ENCODE results near the gene ERC1. TPM values are rescaled to one million over a fixed set of nuclear protein-coding genes. Genes with fewer than 3 reads are reported as not detected.

The ERC1 gene
- total and polyA plus RNA-seq, 9 of the 15 experiments (the other 6 are each of a cell fraction or from before 2014, with no cell fraction given): 0.74 to 11.8 (median 4.8) TPM

- POLR2A ChIA-PET: no interaction called here
Measured at GRCh38 chr12:1310653-1311052, 319.6 kb downstream of the ERC1 start.

More at GRCh38 chr12:1310653-1311052, 319.6 kb downstream of the ERC1 start:
- H3K9me3 ChIP-seq (replicated peaks; ENCODE audit: control insufficient read depth, insufficient read depth, low read depth, low read length): no peaks in the 10 kb centered on the region
- H3K27me3 ChIP-seq (ENCODE audit: control insufficient read depth in 2 of 2, insufficient read depth in 2 of 2, low read length in 2 of 2): no peaks in the 10 kb centered on the region
- H2AFZ ChIP-seq (ENCODE audit: low read depth, low read length): 0 out of 2 replicates have a peak overlapping the region, but pooled peaks have one; percentile 23
- BruUV-seq (replicated peaks): no TSS peak
- no peak overlapping the region for H3K4me3 ChIP-seq
- ATAC-seq (no peak), FAIRE-seq (no peak), DNase-seq (ENCODE audit: extremely low read depth in 1 of 4, low spot score in 3 of 4) (no peak)
- no peak overlapping the region for H3K9ac ChIP-seq (ENCODE audit: insufficient read depth in 1 of 2, low read depth in 2 of 2, low read length in 2 of 2)
- intact Hi-C loops (cut with micrococcal nuclease): no loop called here
- CTCF ChIA-PET (ENCODE audit: low intra/inter-chr PET ratio): no interaction called here
- H3K79me2 ChIP-seq (ENCODE audit: control insufficient read depth, insufficient read depth, low read length): no peaks in the 10 kb centered on the region
- no peak overlapping the region for H3K4me2 ChIP-seq (ENCODE audit: insufficient read depth, low read length)
- TF ChIP-seq PHB (CRISPR knock-in tag; IDR thresholded peaks at IDR 0.05) (no peak), TFAP4 (CRISPR knock-in tag; IDR thresholded peaks at IDR 0.05; ENCODE audit: borderline replicate concordance) (no peak), MTA2 (IDR thresholded peaks at IDR 0.05; ENCODE audit: low read depth) (no peak), NCOA6 (IDR thresholded peaks at IDR 0.05) (no peak), LARP7 (IDR thresholded peaks at IDR 0.05) (no peak), NFXL1 (CRISPR knock-in tag; IDR thresholded peaks at IDR 0.05) (no peak), HMGXB4 (CRISPR knock-in tag; IDR thresholded peaks at IDR 0.05) (no peak), ZNF197 (CRISPR knock-in tag; IDR thresholded peaks at IDR 0.05; ENCODE audit: low read depth) (no peak), STAG1 (CRISPR knock-in tag; IDR thresholded peaks at IDR 0.05; ENCODE audit: borderline replicate concordance) (no peak)
- TF ChIP-seq, protein P1, sequence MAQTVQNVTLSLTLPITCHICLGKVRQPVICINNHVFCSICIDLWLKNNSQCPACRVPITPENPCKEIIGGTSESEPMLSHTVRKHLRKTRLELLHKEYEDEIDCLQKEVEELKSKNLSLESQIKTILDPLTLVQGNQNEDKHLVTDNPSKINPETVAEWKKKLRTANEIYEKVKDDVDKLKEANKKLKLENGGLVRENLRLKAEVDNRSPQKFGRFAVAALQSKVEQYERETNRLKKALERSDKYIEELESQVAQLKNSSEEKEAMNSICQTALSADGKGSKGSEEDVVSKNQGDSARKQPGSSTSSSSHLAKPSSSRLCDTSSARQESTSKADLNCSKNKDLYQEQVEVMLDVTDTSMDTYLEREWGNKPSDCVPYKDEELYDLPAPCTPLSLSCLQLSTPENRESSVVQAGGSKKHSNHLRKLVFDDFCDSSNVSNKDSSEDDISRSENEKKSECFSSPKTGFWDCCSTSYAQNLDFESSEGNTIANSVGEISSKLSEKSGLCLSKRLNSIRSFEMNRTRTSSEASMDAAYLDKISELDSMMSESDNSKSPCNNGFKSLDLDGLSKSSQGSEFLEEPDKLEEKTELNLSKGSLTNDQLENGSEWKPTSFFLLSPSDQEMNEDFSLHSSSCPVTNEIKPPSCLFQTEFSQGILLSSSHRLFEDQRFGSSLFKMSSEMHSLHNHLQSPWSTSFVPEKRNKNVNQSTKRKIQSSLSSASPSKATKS (CRISPR knock-in tag; IDR thresholded peaks at IDR 0.05): no peak
- H3K4me1 ChIP-seq (replicated peaks in 1 of 2; ENCODE audit: control insufficient read depth in 2 of 2, insufficient read depth in 2 of 2, low read length in 2 of 2): peaks cover 4 to 27% of the 10 kb centered on the region in 2 experiments; a peak in 4 of 5 replicates
- H3K36me3 ChIP-seq (ENCODE audit: control insufficient read depth, insufficient read depth, low read length): no peaks in the 10 kb centered on the region
- WGBS (ENCODE audit: insufficient coverage, low coverage, missing lambda C conversion rate): 46% methylated on average over 4 of the region's 4 CpGs
- H4K20me1 ChIP-seq (replicated peaks; ENCODE audit: control insufficient read depth, insufficient read depth, low read length): no peaks in the 10 kb centered on the region
- in situ Hi-C loops (cut with MboI): no loop called here
- H3K9me1 ChIP-seq (ENCODE audit: control insufficient read depth, insufficient read depth, low read length): no peaks in the 10 kb centered on the region
- H3K27ac ChIP-seq (ENCODE audit: extremely low read depth, low read depth, low read length): no peak overlapping the region

Data from K562 (cell line).